GM12891 (cell line): ENCODE results near the gene USP12.

ENCODE experiments used
- POLR2A ChIP-seq: IDR thresholded peaks from 2 replicates; pipeline ENCODE4 v1.6.1; 2011; ENCODE audit warnings: low read depth, low read length, control low read depth
- POLR2AphosphoS5 ChIP-seq: IDR thresholded peaks from 2 replicates; pipeline ENCODE4 v1.6.1; 2011; ENCODE audit warnings: low read depth, low read length, control low read depth

DNA sequence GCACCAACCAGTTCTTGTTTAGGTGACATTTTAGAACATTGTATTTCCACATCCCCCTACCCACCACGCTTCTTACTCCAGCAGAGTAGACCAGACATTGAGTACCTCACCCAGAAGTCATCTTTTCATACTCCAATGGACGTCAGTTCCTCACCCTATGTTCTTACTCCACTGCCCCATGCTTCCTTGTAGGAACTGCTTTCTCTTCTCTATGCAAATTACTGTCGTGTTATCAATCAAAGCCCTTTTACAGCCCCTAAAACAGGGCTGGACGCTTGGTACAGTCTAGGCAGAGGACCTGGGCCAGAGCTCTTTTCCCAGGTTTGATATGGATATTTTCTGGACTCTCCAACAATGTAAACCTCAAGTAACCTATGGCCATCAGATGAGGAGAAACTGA lies 58.2 kb downstream of the USP12 start:
- TF ChIP-seq POLR2AphosphoS5 = no peak
- no peak for TF ChIP-seq POLR2A
